ENCODE measurements around the gene CLSTN3.

CLSTN3 gene

DNA sequence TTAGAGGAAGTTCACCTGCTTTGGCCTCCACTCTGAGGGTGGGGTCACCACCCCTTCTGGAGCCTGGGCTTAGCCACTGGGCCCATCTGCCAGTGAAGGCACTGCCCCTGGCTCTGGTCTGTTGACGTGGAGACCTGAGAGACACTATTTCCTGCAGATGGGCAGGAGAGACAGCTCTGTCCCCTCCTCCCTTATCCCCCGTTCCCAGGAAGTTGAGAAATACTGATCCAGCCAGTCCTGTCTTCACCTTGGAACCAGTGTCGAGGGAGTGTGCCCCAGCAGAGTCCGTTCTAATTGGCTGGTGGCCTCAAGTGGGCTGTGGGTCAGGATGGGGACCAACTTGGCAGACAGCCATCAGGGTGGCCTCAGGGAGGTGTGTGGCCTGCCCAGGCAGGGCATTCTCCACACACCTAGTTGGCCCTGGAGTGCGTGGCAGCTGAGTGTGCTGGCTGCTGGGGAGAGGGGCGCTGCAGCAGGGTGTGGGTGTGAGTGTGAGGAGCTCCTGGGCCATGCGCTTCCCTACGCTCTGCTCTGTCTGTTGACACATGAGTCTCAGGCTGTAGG lies 25.4 kb downstream of the CLSTN3 start:
- H3K9ac ChIP-seq (ENCODE audit: low read length in 5 of 5) = peak overlapping the region in 1 of 5 donors; percentile 30

DNA sequence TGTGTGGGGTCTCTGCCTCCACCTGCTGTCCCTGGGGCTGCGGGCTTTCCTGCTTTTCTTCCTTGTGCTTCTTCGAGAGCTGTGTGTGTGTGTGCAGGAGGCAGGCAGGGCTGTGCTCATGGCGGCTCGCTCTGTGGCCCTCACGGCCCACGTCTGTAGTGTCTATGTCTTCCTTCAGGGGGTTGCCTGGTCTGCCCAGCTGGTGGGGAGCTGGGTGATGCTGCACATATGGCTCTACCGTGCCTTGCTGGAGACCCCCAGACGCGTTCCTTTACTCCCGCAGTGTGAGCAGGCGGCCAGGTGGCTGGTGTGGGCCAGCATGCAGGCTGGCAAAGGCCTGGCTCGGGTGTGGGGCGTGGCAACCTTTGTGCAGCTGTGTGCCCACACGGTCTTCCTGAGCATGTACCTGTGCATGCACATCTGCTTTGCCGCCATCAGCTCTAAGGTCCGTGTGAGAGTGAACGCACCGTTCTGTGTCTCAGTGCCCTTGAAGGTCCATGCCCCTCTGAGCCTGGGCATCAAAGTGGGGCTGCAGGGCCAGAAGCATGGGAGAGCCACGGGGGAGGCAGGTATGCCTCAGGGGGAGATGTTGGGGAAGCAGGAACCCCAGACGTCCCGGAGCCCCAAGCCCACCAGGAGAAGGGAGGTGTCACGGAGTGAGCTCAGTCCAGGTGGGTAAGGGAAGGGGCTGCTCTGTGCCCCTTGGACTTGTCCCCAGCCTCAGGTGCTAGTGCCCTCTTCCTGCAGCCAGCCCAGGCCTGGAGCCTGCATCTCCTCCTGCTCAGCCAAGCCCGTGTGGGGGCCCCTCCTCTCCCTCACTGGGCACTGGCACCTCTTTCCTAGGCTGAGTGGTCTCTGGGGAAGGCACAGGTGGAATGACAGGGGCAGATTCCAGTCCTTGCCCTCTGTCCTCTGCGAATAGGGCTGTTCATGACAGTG lies 26.4 kb downstream of the CLSTN3 start:
- Histone ChIP-seq H3K4me1 (ENCODE audit: control insufficient read depth in 5 of 5, insufficient read depth in 5 of 5, low read length in 5 of 5) (peaks cover 3 to 71% (median 56%) of the 10 kb centered on the region in 5 donors), H3K9ac (ENCODE audit: low read length in 5 of 5) (no peak overlapping the region)

More for the DNA sequence above, 25.4 kb downstream of the CLSTN3 start:
- Histone ChIP-seq H3K4me3 (ENCODE audit: low read depth in 1 of 5, low read length in 5 of 5) (no peak overlapping the region), H3K27ac (ENCODE audit: low read depth, low read length) (peak overlapping the region; percentile 69), H3K36me3 (ENCODE audit: control insufficient read depth in 5 of 5, insufficient read depth in 5 of 5, low read length in 5 of 5) (peaks cover 0 to 32% (median 10%) of the 10 kb centered on the region in 5 donors), H3K27me3 (ENCODE audit: control insufficient read depth in 5 of 5, insufficient read depth in 4 of 5, low read length in 5 of 5) (no peaks in the 10 kb centered on the region), H3K4me1 (ENCODE audit: control insufficient read depth in 5 of 5, insufficient read depth in 5 of 5, low read length in 5 of 5) (peaks cover 2 to 61% (median 48%) of the 10 kb centered on the region in 5 donors), H3K9me3 (ENCODE audit: control insufficient read depth in 5 of 5, low read length in 5 of 5) (no peaks in the 10 kb centered on the region)

DNA sequence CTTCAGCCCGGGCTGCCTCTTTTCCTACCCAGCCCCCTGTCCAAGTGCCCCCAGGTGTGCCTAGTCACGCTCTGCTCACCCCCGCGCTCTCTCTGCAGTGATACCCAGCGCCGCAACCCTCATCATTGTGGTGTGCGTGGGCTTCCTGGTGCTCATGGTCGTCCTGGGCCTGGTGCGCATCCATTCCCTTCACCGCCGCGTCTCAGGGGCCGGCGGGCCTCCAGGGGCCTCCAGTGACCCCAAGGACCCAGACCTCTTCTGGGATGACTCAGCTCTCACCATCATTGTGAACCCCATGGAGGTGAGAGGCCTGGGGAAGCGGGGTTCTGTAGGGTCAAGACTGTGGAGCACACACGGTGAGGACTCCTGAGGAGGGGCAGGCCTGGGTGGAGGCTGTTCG lies 27.2 kb downstream of the CLSTN3 start:
- no peak overlapping the region for H3K4me3 ChIP-seq (ENCODE audit: low read depth in 1 of 5, low read length in 5 of 5)

More for the DNA sequence above, 26.4 kb downstream of the CLSTN3 start:
- Histone ChIP-seq H3K9me3 (ENCODE audit: control insufficient read depth in 5 of 5, low read length in 5 of 5) (no peaks in the 10 kb centered on the region), H3K27me3 (ENCODE audit: control insufficient read depth in 5 of 5, insufficient read depth in 4 of 5, low read length in 5 of 5) (no peaks in the 10 kb centered on the region), H3K4me3 (ENCODE audit: low read depth in 1 of 5, low read length in 5 of 5) (no peak overlapping the region), H3K36me3 (ENCODE audit: control insufficient read depth in 5 of 5, insufficient read depth in 5 of 5, low read length in 5 of 5) (peaks cover 0 to 24% (median 3%) of the 10 kb centered on the region in 5 donors), H3K27ac (ENCODE audit: low read depth, low read length) (no peak overlapping the region)

DNA sequence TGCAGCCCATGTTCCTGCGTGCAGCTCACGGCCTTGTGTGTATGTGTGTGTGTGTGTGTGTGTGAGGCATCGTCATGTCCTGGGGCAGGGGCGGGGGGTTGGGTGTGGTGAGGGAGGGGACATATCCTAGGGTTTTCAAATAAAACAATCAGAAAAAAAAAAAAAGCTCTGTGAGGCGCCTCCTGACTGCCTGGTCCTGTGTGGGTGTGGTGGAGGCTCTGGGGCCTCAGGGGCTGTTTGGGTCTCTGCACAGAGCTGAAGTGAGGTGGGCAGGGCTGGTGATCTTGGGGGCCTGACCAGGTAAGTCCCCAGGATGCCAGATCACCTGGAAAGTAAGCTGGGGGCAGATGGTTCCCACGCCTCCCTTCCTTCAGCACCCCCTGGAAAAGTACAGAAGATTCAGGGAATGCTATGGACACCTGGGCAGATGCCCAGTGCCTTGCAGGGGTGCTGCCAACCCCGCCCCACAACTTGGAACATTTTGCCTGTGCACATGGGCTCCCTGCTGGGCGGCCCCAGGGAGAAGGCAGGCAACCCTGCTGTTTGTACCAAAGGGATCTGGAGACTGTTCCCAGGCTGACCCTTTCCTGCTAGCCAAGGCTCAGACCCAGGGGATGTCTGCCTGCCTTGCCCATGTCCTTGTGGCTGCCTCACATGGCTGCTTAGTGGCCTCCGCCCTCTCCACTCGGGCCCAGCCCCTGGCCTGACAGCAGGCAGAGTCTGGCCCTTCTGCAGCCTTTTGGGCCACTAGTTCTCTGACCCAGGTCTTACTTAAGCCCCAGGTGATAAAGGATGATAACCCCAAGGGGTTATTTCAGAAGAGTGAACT lies 28.8 kb downstream of the CLSTN3 start:
- no peak overlapping the region for H3K9ac ChIP-seq (ENCODE audit: low read length in 5 of 5)
- H3K4me3 ChIP-seq (ENCODE audit: low read depth in 1 of 5, low read length in 5 of 5) = no peak overlapping the region
- peaks cover 0 to 22% (median 3%) of the 10 kb centered on the region in 5 donors for H3K36me3 ChIP-seq (ENCODE audit: control insufficient read depth in 5 of 5, insufficient read depth in 5 of 5, low read length in 5 of 5)
- H3K4me1 ChIP-seq (ENCODE audit: control insufficient read depth in 5 of 5, insufficient read depth in 5 of 5, low read length in 5 of 5) = peaks cover 3 to 61% (median 53%) of the 10 kb centered on the region in 5 donors
- H3K27ac ChIP-seq (ENCODE audit: low read depth, low read length) = peak overlapping the region; percentile 54
- H3K9me3 ChIP-seq (ENCODE audit: control insufficient read depth in 5 of 5, low read length in 5 of 5) = no peaks in the 10 kb centered on the region
- H3K27me3 ChIP-seq (ENCODE audit: control insufficient read depth in 5 of 5, insufficient read depth in 4 of 5, low read length in 5 of 5) = peaks cover 0 to 7% (median 3%) of the 10 kb centered on the region in 5 donors

More for the DNA sequence above, 27.2 kb downstream of the CLSTN3 start:
- Histone ChIP-seq H3K27ac (ENCODE audit: low read depth, low read length) (no peak overlapping the region), H3K9me3 (ENCODE audit: control insufficient read depth in 5 of 5, low read length in 5 of 5) (no peaks in the 10 kb centered on the region), H3K4me1 (ENCODE audit: control insufficient read depth in 5 of 5, insufficient read depth in 5 of 5, low read length in 5 of 5) (peaks cover 3 to 72% (median 62%) of the 10 kb centered on the region in 5 donors), H3K27me3 (ENCODE audit: control insufficient read depth in 5 of 5, insufficient read depth in 4 of 5, low read length in 5 of 5) (no peaks in the 10 kb centered on the region), H3K36me3 (ENCODE audit: control insufficient read depth in 5 of 5, insufficient read depth in 5 of 5, low read length in 5 of 5) (peaks cover 0 to 24% (median 3%) of the 10 kb centered on the region in 5 donors), H3K9ac (ENCODE audit: low read length in 5 of 5) (no peak overlapping the region)

DNA sequence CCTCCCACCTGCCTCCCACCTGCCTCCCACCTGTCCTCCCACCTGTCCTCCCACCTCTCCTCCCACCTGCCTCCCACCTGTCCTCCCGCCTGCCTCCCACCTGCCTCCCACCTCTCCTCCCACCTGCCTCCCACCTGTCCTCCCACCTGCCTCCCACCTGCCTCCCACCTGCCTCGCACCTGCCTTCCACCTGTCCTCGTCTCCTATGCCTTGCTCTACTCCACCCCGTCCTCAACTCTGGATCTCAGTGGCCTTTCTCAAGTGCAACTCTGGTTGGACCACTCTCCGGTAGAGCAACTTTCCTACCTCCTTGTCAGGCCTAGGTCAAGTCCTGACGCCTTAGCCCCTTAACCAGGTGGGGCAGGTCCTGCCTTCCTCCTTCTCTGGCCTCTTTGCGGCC lies 30.0 kb downstream of the CLSTN3 start:
- H3K4me3 ChIP-seq (ENCODE audit: low read depth in 1 of 5, low read length in 5 of 5) = no peak overlapping the region
- peaks cover 0 to 15% (median 3%) of the 10 kb centered on the region in 5 donors for H3K36me3 ChIP-seq (ENCODE audit: control insufficient read depth in 5 of 5, insufficient read depth in 5 of 5, low read length in 5 of 5)
- H3K27me3 ChIP-seq (ENCODE audit: control insufficient read depth in 5 of 5, insufficient read depth in 4 of 5, low read length in 5 of 5) = peaks cover 0 to 7% (median 3%) of the 10 kb centered on the region in 5 donors
- no peak overlapping the region for H3K9ac ChIP-seq (ENCODE audit: low read length in 5 of 5)
- peaks cover 3 to 54% (median 46%) of the 10 kb centered on the region in 5 donors for H3K4me1 ChIP-seq (ENCODE audit: control insufficient read depth in 5 of 5, insufficient read depth in 5 of 5, low read length in 5 of 5)
- no peaks in the 10 kb centered on the region for H3K9me3 ChIP-seq (ENCODE audit: control insufficient read depth in 5 of 5, low read length in 5 of 5)
- H3K27ac ChIP-seq (ENCODE audit: low read depth, low read length) = peak overlapping the region; percentile 37

DNA sequence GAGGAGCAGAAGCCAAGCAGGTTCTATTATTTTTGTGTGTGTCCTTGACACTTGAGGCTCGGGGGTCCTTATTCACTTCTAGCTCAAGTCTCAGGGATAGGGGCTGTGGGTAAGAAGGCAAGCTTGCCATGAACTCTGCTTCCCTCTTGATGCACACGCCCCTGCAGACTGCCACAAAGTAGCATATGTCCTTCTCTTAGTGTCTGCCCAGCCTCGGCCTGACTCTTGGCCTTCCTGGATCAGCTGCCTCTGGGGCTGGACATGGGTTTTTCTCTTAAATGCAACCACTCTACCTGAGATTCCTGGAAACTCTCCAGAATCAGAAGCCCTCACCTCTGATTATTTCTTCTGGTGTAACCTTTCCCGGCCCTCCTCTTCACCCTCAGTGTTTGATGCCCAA lies 31.2 kb downstream of the CLSTN3 start:
- Histone ChIP-seq H3K36me3 (ENCODE audit: control insufficient read depth in 5 of 5, insufficient read depth in 5 of 5, low read length in 5 of 5) (peaks cover 0 to 12% (median 0%) of the 10 kb centered on the region in 5 donors), H3K27me3 (ENCODE audit: control insufficient read depth in 5 of 5, insufficient read depth in 4 of 5, low read length in 5 of 5) (peaks cover 0 to 7% (median 3%) of the 10 kb centered on the region in 5 donors), H3K4me1 (ENCODE audit: control insufficient read depth in 5 of 5, insufficient read depth in 5 of 5, low read length in 5 of 5) (peaks cover 3 to 43% (median 36%) of the 10 kb centered on the region in 5 donors), H3K9me3 (ENCODE audit: control insufficient read depth in 5 of 5, low read length in 5 of 5) (no peaks in the 10 kb centered on the region), H3K4me3 (ENCODE audit: low read depth in 1 of 5, low read length in 5 of 5) (no peak overlapping the region), H3K9ac (ENCODE audit: low read length in 5 of 5) (no peak overlapping the region), H3K27ac (ENCODE audit: low read depth, low read length) (peak overlapping the region; percentile 73)

DNA sequence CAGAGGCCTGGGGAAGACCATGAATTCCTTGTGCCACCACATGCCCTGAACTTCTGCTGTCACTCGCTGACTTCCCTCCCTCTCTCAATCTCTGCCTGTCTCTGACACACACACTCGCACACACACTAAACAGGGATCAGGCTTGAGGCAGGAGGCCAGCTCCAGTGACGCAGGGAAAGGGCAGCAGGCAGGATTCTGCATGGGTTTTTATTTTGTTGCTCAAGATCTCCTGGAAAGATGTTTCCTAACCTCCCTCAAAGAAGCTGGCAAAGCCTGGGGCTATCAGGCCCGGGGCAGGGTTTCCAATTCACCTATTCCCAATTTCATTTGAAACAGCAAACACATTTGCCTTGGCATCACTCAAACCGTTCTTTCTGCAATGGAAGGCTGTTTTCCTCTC lies 31.6 kb downstream of the CLSTN3 start:
- Histone ChIP-seq H3K36me3 (ENCODE audit: control insufficient read depth in 5 of 5, insufficient read depth in 5 of 5, low read length in 5 of 5) (peaks cover 0 to 11% (median 0%) of the 10 kb centered on the region in 5 donors), H3K27me3 (ENCODE audit: control insufficient read depth in 5 of 5, insufficient read depth in 4 of 5, low read length in 5 of 5) (peaks cover 0 to 7% (median 3%) of the 10 kb centered on the region in 5 donors), H3K4me1 (ENCODE audit: control insufficient read depth in 5 of 5, insufficient read depth in 5 of 5, low read length in 5 of 5) (peaks cover 3 to 40% (median 36%) of the 10 kb centered on the region in 5 donors), H3K9me3 (ENCODE audit: control insufficient read depth in 5 of 5, low read length in 5 of 5) (no peaks in the 10 kb centered on the region), H3K4me3 (ENCODE audit: low read depth in 1 of 5, low read length in 5 of 5) (no peak overlapping the region), H3K27ac (ENCODE audit: low read depth, low read length) (peak overlapping the region; percentile 73), H3K9ac (ENCODE audit: low read length in 5 of 5) (no peak overlapping the region)

DNA sequence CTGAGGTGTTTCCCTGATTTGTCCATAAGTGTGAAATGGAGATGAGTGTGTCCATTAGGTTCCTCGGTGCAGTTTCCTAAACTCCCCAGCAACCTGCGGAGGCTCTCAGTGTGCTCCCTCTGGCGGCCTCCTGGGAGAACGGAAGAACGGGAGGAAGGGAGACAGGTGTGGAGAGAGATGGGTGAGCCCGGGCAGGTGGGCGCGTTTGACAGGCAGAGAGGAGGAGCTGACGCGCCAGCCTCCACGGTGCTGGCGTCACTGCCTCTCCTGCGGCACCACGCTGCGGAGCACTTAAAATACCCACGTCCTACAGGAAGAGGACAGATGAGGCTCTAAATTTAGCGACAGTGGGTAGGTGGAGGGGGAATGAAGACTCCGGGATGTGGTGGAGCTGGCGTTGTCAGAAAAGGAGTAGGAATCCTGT lies 32.5 kb downstream of the CLSTN3 start:
- Histone ChIP-seq H3K27ac (ENCODE audit: low read depth, low read length) (no peak overlapping the region), H3K4me3 (ENCODE audit: low read depth in 1 of 5, low read length in 5 of 5) (no peak overlapping the region), H3K9ac (ENCODE audit: low read length in 5 of 5) (no peak overlapping the region)

DNA sequence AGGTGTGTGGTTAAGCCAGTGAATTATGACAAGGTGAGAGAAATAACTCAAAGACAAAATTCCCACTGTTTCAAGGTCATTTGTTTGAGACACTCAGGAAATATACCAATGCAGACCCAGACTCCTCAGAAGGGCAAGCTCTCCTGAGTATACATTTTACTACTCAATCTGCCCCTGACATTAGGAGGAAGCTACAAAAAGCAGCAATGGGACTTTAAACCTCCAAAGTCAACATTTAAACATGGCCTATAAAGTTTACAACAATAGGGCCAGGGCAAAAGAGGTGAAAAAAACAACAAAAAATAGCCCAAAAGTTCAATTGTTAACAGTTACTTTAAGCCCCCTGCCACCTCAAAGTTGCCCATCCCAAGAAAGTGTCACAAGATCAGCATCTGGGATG lies 39.8 kb downstream of the CLSTN3 start:
- Histone ChIP-seq H3K36me3 (ENCODE audit: control insufficient read depth in 5 of 5, insufficient read depth in 5 of 5, low read length in 5 of 5) (no peaks in the 10 kb centered on the region), H3K9ac (ENCODE audit: low read length in 5 of 5) (no peak overlapping the region), H3K4me3 (ENCODE audit: low read depth in 1 of 5, low read length in 5 of 5) (no peak overlapping the region), H3K27me3 (ENCODE audit: control insufficient read depth in 5 of 5, insufficient read depth in 4 of 5, low read length in 5 of 5) (no peaks in the 10 kb centered on the region), H3K9me3 (ENCODE audit: control insufficient read depth in 5 of 5, low read length in 5 of 5) (peaks cover 3 to 39% (median 30%) of the 10 kb centered on the region in 5 donors), H3K4me1 (ENCODE audit: control insufficient read depth in 5 of 5, insufficient read depth in 5 of 5, low read length in 5 of 5) (no peaks in the 10 kb centered on the region), H3K27ac (ENCODE audit: low read depth, low read length) (no peak overlapping the region)

More for the DNA sequence above, 32.5 kb downstream of the CLSTN3 start:
- peaks cover 3 to 40% (median 36%) of the 10 kb centered on the region in 5 donors for H3K4me1 ChIP-seq (ENCODE audit: control insufficient read depth in 5 of 5, insufficient read depth in 5 of 5, low read length in 5 of 5)
- H3K27me3 ChIP-seq (ENCODE audit: control insufficient read depth in 5 of 5, insufficient read depth in 4 of 5, low read length in 5 of 5) = peaks cover 0 to 7% (median 3%) of the 10 kb centered on the region in 5 donors
- H3K36me3 ChIP-seq (ENCODE audit: control insufficient read depth in 5 of 5, insufficient read depth in 5 of 5, low read length in 5 of 5) = peaks cover 0 to 3% (median 0%) of the 10 kb centered on the region in 5 donors
- peaks cover 0 to 5% (median 1%) of the 10 kb centered on the region in 5 donors for H3K9me3 ChIP-seq (ENCODE audit: control insufficient read depth in 5 of 5, low read length in 5 of 5)

Measured in subcutaneous abdominal adipose tissue (tissue), 5 donors.